K562 (cell line): Measurements from ENCODE around the gene HEBP1. TPM values are rescaled to one million over a fixed set of nuclear protein-coding genes. Genes with fewer than 3 reads are reported as not detected.
A peak's percentile ranks its signal among the peaks of the same experiment; 100 is the strongest.

Experiments
- CHD2 ChIP-seq: IDR thresholded peaks from 2 replicates; pipeline ENCODE4 v1.6.1; 2011; ENCODE audit warnings: low read depth, low read length
- GABPA ChIP-seq: fragments of 200-800 bp; sonication (Bioruptor generic); conservative IDR thresholded peaks from 2 replicates; pipeline ENCODE4 v1.6.1; 2016; ENCODE audit warnings: low read depth, missing genetic modification characterization, missing compliant biosample characterization
- HDAC3 ChIP-seq: fragments of 450-650 bp; IDR thresholded peaks from 2 replicates; pipeline ENCODE4 v1.6.1; 2018; ENCODE audit warnings: borderline replicate concordance, mild to moderate bottlenecking, moderate library complexity; ENCODE audit not compliant: partially characterized antibody
- KDM4B ChIP-seq, 2 experiments: fragments of 450-650 bp in 1 of 2; sonication (generic) in 1 of 2; IDR thresholded peaks; 2 replicates each; pipeline ENCODE4 v1.6.1; 2016 to 2017; ENCODE audit warnings: borderline replicate concordance in 2 of 2, antibody characterized with exemption in 1 of 2, low read depth in 1 of 2, mild to moderate bottlenecking in 1 of 2
- L3MBTL2 ChIP-seq: fragments of 450-650 bp; IDR thresholded peaks from 2 replicates; pipeline ENCODE4 v1.6.1; 2016; ENCODE audit warnings: mild to moderate bottlenecking, moderate library complexity
- NCOA2 ChIP-seq, 2 experiments: fragments of 450-650 bp; IDR thresholded peaks; 2 replicates each; pipeline ENCODE4 v1.6.1; 2018; ENCODE audit warnings: mild to moderate bottlenecking in 2 of 2, moderate library complexity in 1 of 2; ENCODE audit not compliant: partially characterized antibody in 2 of 2
- NEUROD1 ChIP-seq: fragments of 150-350 bp; IDR thresholded peaks from 2 replicates; pipeline ENCODE4 v1.6.1; 2014; ENCODE audit warnings: borderline replicate concordance, low read length, low read depth; ENCODE audit not compliant: partially characterized antibody
- POLR2G ChIP-seq: fragments of 200-400 bp; formaldehyde crosslinking; IDR thresholded peaks from 2 replicates; pipeline ENCODE4 v1.6.1; 2017; ENCODE audit warnings: low read depth, mild to moderate bottlenecking, antibody characterized with exemption, low read length, moderate library complexity
- RBM15 ChIP-seq: fragments of 200-400 bp; formaldehyde crosslinking; IDR thresholded peaks from 2 replicates; pipeline ENCODE4 v1.6.1; 2018; ENCODE audit warnings: mild to moderate bottlenecking, low read length, moderate library complexity; ENCODE audit not compliant: insufficient read depth
- SREBF1 ChIP-seq: fragments of 150-350 bp; IDR thresholded peaks from 2 replicates; pipeline ENCODE4 v1.6.1; 2014; ENCODE audit warnings: antibody characterized with exemption, low read depth, low read length, borderline replicate concordance
- TBP ChIP-seq: optimal IDR thresholded peaks from 2 replicates; pipeline ENCODE3; 2011; ENCODE audit warnings: low read depth, low read length, improper control_type of control experiment
- ZC3H8 ChIP-seq: fragments of 450-650 bp; IDR thresholded peaks from 2 replicates; pipeline ENCODE4 v1.6.1; 2017
- ZEB2 ChIP-seq: fragments of 450-650 bp; IDR thresholded peaks from 2 replicates; pipeline ENCODE4 v1.6.1; 2016
- ZNF75A ChIP-seq: fragments of 450-650 bp; formaldehyde crosslinking; IDR thresholded peaks from 2 replicates; pipeline ENCODE4 v1.4.0; 2020; ENCODE audit warnings: mild to moderate bottlenecking
- ZZZ3 ChIP-seq: fragments of 450-650 bp; IDR thresholded peaks from 2 replicates; pipeline ENCODE4 v1.6.1; 2016; ENCODE audit warnings: antibody characterized with exemption, mild to moderate bottlenecking, moderate library complexity
- polyA plus RNA-seq, 8 experiments: library from polyadenylated mRNA; depleted of rRNA in 4 of 8; stranded (reverse) in 5 of 8; unstranded in 3 of 8; fragments of >200 nt; fragmentation: Nextera tagmentation in 2 of 8; fragmentation: Illumina TruSeq in 1 of 8; extraction: Ambion mirVana in 2 of 8; extraction: Trizol in 1 of 8; gene quantifications; 2 replicates each; pipeline versions ENCODE4 v1.2.1 to v1.2.3, GENCODE V29; 2011 to 2014; ENCODE audit warnings: inconsistent platforms in 1 of 8, missing spikeins in 1 of 8
- total RNA-seq, 7 experiments: library from RNA; depleted of rRNA in 6 of 7; stranded (reverse); fragments of >200 nt in 6 of 7; fragmentation: Illumina TruSeq in 2 of 7; extraction: Trizol in 2 of 7; gene quantifications; 2 replicates each; pipeline versions ENCODE4 v1.2.1 to v1.2.3, GENCODE V29; 2011 to 2021; ENCODE audit warnings: low replicate concordance in 1 of 7
- TF ChIP-seq, protein P1 (sequence below), 2 experiments: fragments of 450-650 bp in 1 of 2; sonication (generic) in 1 of 2; formaldehyde crosslinking in 1 of 2; IDR thresholded peaks in 1 of 2; conservative IDR thresholded peaks in 1 of 2; 2 replicates each; pipeline versions ENCODE4 v1.6.1 to v1.8.1; 2016 to 2023; ENCODE audit warnings: mild to moderate bottlenecking in 2 of 2, moderate library complexity in 2 of 2, inconsistent platforms in 1 of 2, missing genetic modification reagents in 1 of 2
- TF ChIP-seq, protein P2 (sequence below): fragments of 450-650 bp; IDR thresholded peaks from 2 replicates; pipeline ENCODE4 v1.6.1; 2016; ENCODE audit warnings: mild to moderate bottlenecking
- TF ChIP-seq, protein P3 (sequence below): fragments of 450-650 bp; IDR thresholded peaks from 2 replicates; pipeline ENCODE4 v1.6.1; 2016; ENCODE audit warnings: low read depth, mild to moderate bottlenecking, moderate library complexity
- TF ChIP-seq, protein P4 (sequence below), 2 experiments: fragments of 450-650 bp; conservative IDR thresholded peaks; 2 replicates each; pipeline ENCODE4 v1.6.1; 2017; ENCODE audit warnings: mild to moderate bottlenecking in 2 of 2, moderate library complexity in 2 of 2
- TF ChIP-seq, protein P5 (sequence below): fragments of 450-650 bp; IDR thresholded peaks from 2 replicates; pipeline ENCODE4 v1.6.1; 2014; ENCODE audit warnings: low read depth, mild to moderate bottlenecking, moderate library complexity, borderline replicate concordance

The HEBP1 gene
- total and polyA plus RNA-seq, 9 of the 15 experiments (the other 6 are each of a cell fraction or from before 2014, with no cell fraction given) = 1.1 to 10.1 (median 2.4) TPM

DNA sequence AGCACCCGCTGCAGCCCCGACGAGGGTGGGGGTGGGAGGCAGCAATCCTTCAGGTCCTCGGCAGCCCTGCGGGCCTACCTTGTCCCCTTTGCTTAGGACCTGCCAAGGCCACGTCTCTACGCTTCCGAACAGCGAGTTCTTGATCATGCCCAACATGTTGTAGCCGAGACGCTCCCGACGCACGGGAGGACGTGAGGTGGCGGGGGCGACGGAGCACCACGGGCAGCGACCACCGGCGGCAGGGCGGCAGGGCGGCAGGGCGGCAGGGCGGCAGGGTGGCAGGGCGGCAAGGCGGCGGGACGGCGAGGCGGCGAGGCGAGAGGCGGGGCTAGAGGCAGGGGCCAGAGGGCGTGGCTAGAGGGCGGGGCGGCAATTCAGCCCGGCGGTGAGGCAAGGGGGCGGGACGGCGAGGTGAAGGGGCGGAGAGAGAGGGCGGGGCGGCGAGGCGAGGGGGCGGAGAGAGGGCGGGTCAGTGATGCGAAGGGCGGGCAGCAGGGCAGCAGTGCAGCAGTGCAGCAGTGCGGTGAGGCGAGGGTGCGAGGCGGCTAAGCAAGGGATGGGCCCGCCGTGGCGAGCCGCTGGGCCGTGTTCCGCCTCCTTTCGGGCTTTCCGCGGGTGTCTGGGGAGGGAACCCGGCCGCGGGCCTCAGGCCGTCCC is at the start of gene HEBP1 (continued):
- TF ChIP-seq GABPA (tag) = no peak
- TF ChIP-seq HDAC3 = no peak
- TF ChIP-seq, protein P1, sequence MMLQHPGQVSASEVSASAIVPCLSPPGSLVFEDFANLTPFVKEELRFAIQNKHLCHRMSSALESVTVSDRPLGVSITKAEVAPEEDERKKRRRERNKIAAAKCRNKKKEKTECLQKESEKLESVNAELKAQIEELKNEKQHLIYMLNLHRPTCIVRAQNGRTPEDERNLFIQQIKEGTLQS (IDR thresholded peaks at IDR 0.05) = no peak
- TF ChIP-seq, protein P1 (CRISPR knock-in tag; conservative IDR thresholded peaks at IDR 0.05) = no peak
- no peak for TF ChIP-seq KDM4B (IDR thresholded peaks at IDR 0.05; ENCODE audit: borderline replicate concordance in 2 of 2, low read depth in 1 of 2)
- TF ChIP-seq, protein P2, sequence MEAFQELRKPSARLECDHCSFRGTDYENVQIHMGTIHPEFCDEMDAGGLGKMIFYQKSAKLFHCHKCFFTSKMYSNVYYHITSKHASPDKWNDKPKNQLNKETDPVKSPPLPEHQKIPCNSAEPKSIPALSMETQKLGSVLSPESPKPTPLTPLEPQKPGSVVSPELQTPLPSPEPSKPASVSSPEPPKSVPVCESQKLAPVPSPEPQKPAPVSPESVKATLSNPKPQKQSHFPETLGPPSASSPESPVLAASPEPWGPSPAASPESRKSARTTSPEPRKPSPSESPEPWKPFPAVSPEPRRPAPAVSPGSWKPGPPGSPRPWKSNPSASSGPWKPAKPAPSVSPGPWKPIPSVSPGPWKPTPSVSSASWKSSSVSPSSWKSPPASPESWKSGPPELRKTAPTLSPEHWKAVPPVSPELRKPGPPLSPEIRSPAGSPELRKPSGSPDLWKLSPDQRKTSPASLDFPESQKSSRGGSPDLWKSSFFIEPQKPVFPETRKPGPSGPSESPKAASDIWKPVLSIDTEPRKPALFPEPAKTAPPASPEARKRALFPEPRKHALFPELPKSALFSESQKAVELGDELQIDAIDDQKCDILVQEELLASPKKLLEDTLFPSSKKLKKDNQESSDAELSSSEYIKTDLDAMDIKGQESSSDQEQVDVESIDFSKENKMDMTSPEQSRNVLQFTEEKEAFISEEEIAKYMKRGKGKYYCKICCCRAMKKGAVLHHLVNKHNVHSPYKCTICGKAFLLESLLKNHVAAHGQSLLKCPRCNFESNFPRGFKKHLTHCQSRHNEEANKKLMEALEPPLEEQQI = no peak
- TF ChIP-seq, protein P3, sequence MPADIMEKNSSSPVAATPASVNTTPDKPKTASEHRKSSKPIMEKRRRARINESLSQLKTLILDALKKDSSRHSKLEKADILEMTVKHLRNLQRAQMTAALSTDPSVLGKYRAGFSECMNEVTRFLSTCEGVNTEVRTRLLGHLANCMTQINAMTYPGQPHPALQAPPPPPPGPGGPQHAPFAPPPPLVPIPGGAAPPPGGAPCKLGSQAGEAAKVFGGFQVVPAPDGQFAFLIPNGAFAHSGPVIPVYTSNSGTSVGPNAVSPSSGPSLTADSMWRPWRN = no peak
- TF ChIP-seq RBM15 = no peak
- no peak for TF ChIP-seq CHD2
- no peak for TF ChIP-seq ZEB2
- TF ChIP-seq NCOA2 (IDR thresholded peaks at IDR 0.05; ENCODE audit: partially characterized antibody in 2 of 2) = no peak
- TF ChIP-seq, protein P4, sequence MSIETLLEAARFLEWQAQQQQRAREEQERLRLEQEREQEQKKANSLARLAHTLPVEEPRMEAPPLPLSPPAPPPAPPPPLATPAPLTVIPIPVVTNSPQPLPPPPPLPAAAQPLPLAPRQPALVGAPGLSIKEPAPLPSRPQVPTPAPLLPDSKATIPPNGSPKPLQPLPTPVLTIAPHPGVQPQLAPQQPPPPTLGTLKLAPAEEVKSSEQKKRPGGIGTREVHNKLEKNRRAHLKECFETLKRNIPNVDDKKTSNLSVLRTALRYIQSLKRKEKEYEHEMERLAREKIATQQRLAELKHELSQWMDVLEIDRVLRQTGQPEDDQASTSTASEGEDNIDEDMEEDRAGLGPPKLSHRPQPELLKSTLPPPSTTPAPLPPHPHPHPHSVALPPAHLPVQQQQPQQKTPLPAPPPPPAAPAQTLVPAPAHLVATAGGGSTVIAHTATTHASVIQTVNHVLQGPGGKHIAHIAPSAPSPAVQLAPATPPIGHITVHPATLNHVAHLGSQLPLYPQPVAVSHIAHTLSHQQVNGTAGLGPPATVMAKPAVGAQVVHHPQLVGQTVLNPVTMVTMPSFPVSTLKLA (conservative IDR thresholded peaks at IDR 0.05) = no peak
- TF ChIP-seq ZZZ3 = no peak
- TF ChIP-seq NEUROD1 = no peak
- TF ChIP-seq SREBF1 = no peak
- TF ChIP-seq, protein P5, sequence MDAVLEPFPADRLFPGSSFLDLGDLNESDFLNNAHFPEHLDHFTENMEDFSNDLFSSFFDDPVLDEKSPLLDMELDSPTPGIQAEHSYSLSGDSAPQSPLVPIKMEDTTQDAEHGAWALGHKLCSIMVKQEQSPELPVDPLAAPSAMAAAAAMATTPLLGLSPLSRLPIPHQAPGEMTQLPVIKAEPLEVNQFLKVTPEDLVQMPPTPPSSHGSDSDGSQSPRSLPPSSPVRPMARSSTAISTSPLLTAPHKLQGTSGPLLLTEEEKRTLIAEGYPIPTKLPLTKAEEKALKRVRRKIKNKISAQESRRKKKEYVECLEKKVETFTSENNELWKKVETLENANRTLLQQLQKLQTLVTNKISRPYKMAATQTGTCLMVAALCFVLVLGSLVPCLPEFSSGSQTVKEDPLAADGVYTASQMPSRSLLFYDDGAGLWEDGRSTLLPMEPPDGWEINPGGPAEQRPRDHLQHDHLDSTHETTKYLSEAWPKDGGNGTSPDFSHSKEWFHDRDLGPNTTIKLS = no peak
- TF ChIP-seq ZNF75A (CRISPR knock-in tag) = no peak
- no peak for TF ChIP-seq TBP
- TF ChIP-seq ZC3H8 = no peak
- TF ChIP-seq POLR2G = 0 out of 2 replicates have a peak, but pooled peaks have one; percentile 20
- TF ChIP-seq L3MBTL2 = peak; percentile 61
